ENCODE data around the gene INF2. TPM values are rescaled to one million over a fixed set of nuclear protein-coding genes. Genes with fewer than 3 reads are reported as not detected.

INF2 gene
- total and polyA plus RNA-seq, 9 of the 15 experiments (the other 6 are each of a cell fraction or from before 2014, with no cell fraction given), result 0.56 to 31.3 (median 7.8) TPM

GRCh38 chr14:104729835-104730181 lies 40.4 kb downstream of the INF2 start (continued):
- no peak for TF ChIP-seq PATZ1 (CRISPR knock-in tag; IDR thresholded peaks at IDR 0.05; ENCODE audit: borderline replicate concordance)
- peak; percentile 91 for TF ChIP-seq ZNF263 (CRISPR knock-in tag; IDR thresholded peaks at IDR 0.05; ENCODE audit: borderline replicate concordance)
- TF ChIP-seq STAT5B (CRISPR knock-in tag; IDR thresholded peaks at IDR 0.05), result no peak
- no peak for TF ChIP-seq HINFP (tag; conservative IDR thresholded peaks at IDR 0.05; ENCODE audit: low read depth)
- TF ChIP-seq EP400 (IDR thresholded peaks at IDR 0.05), result no peak
- TF ChIP-seq FOXJ3 (CRISPR knock-in tag; IDR thresholded peaks at IDR 0.05), result no peak
- TF ChIP-seq TFAM (CRISPR knock-in tag; conservative IDR thresholded peaks at IDR 0.05), result no peak
- TF ChIP-seq GTF2F1 (IDR thresholded peaks at IDR 0.05; ENCODE audit: low read depth, low read length), result no peak
- TF ChIP-seq TRIM24 (IDR thresholded peaks at IDR 0.05), result no peak
- TF ChIP-seq DACH1 (IDR thresholded peaks at IDR 0.05; ENCODE audit: partially characterized antibody), result no peak
- TF ChIP-seq PHB2 (IDR thresholded peaks at IDR 0.05; ENCODE audit: low read depth), result no peak
- TF ChIP-seq PHB (CRISPR knock-in tag; IDR thresholded peaks at IDR 0.05), result no peak

Data from K562 (cell line).